Breast epithelium (tissue), 3 donors: Measurements from ENCODE around the gene EIF3L.

Source experiments
- CTCF ChIP-seq, 3 donors: fragments of 450-650 bp; IDR thresholded peaks; one replicate each; pipeline ENCODE4 v1.5.1; 2016 to 2017; ENCODE audit warnings: antibody characterized with exemption in 3 of 3, mild to moderate bottlenecking in 3 of 3, moderate library complexity in 3 of 3
- POLR2A ChIP-seq: fragments of 450-650 bp; IDR thresholded peaks from one replicate; pipeline ENCODE4 v1.6.1; 2016; ENCODE audit warnings: antibody characterized with exemption, mild to moderate bottlenecking, moderate library complexity
- POLR2AphosphoS5 ChIP-seq, 3 donors: sonication (generic); formaldehyde crosslinking; IDR thresholded peaks; one replicate each; pipeline ENCODE4 v1.6.1; 2017; ENCODE audit warnings: antibody characterized with exemption in 3 of 3

- no peak for TF ChIP-seq CTCF (IDR thresholded peaks at IDR 0.05)
- TF ChIP-seq POLR2AphosphoS5 (IDR thresholded peaks at IDR 0.05) = no peak
- TF ChIP-seq POLR2A = no peak
Observed at GRCh38 chr22:37820350-37820749, 28.9 kb upstream of the EIF3L start.
